GM12878 (cell line): ENCODE data around the gene TUBGCP2. TPM values are rescaled to one million over a fixed set of nuclear protein-coding genes. Genes with fewer than 3 reads are reported as not detected.

Experiments used
- ATAC-seq: fragments of 200-7000 bp; cut with Tn5 transposase; 3 replicates; pipeline ENCODE4 v1.9.1; 2020; ENCODE audit warnings: mild to moderate bottlenecking, moderate library complexity
- BruUV-seq: library from RNA; stranded (reverse); fragments of 400-500 nt; replicated peaks from 2 replicates; lab custom pipeline; 2021; lab: Mats Ljungman, UMichigan
- CTCF ChIA-PET: fragments of 300-600 bp; sonication (Branson Sonifier 250); formaldehyde crosslinking; extraction: SDS; loops from one replicate; lab custom pipeline; 2021; ENCODE audit warnings: inconsistent platforms; lab: Yijun Ruan, JAX
- POLR2A ChIA-PET: fragments of 350-600 bp; formaldehyde crosslinking; extraction: SDS; loops from one replicate; lab custom pipeline; 2021; ENCODE audit warnings: inconsistent platforms; lab: Charles Lee
- RAD21 ChIA-PET: fragments of 300-600 bp; sonication (Branson Sonifier 250); formaldehyde crosslinking; loops from one replicate; lab custom pipeline; 2023; ENCODE audit warnings: antibody characterized with exemption; ENCODE audit not compliant: unreplicated experiment; lab: Charles Lee
- SMC1A ChIA-PET: fragments of 300-600 bp; sonication (Branson Sonifier 250); formaldehyde crosslinking; loops from one replicate; lab custom pipeline; 2023; ENCODE audit not compliant: unreplicated experiment, uncharacterized antibody; lab: Charles Lee
- DNase-seq: peaks from one replicate; pipeline ENCODE4 v3.0.0-alpha.2; 2011; ENCODE audit warnings: low read depth, low spot score
- FAIRE-seq: peaks from 3 replicates; lab custom pipeline; 2011; peaks lifted over from hg19 to GRCh38; lab: Jason Lieb, UNC
- H2AFZ ChIP-seq: 2 replicates; pipeline ENCODE4 v1.6.0; 2011; ENCODE audit warnings: low read depth, low read length, control low read depth; ENCODE audit not compliant: control insufficient read depth
- H3K27ac ChIP-seq: 2 replicates; pipeline ENCODE4 v1.5.1; 2011; ENCODE audit warnings: control low read depth; ENCODE audit not compliant: control insufficient read depth, insufficient read depth
- H3K27me3 ChIP-seq, 2 experiments: replicated peaks in 1 of 2; 2 replicates each; pipeline versions ENCODE4 v1.6.0 to v1.6.1; 2011; ENCODE audit warnings: low read length in 1 of 2; ENCODE audit not compliant: control insufficient read depth in 2 of 2, insufficient read depth in 2 of 2
- H3K36me3 ChIP-seq, 2 experiments: 2 replicates each; pipeline ENCODE4 v1.5.1; 2011; ENCODE audit warnings: low read length in 1 of 2; ENCODE audit not compliant: control insufficient read depth in 2 of 2, insufficient read depth in 2 of 2
- H3K4me1 ChIP-seq: 2 replicates; pipeline ENCODE4 v1.6.1; 2011; ENCODE audit warnings: mild to moderate bottlenecking, low read length, moderate library complexity, mixed read lengths; ENCODE audit not compliant: control insufficient read depth, insufficient read depth
- H3K4me2 ChIP-seq: 2 replicates; pipeline ENCODE4 v1.6.0; 2011; ENCODE audit warnings: control low read depth; ENCODE audit not compliant: control insufficient read depth, insufficient read depth
- H3K4me3 ChIP-seq: fragments of 200-600 bp; sonication (generic); 2 replicates; pipeline ENCODE4 v1.5.1; 2016
- H3K79me2 ChIP-seq: 2 replicates; pipeline ENCODE4 v1.6.0; 2011; ENCODE audit warnings: low read length; ENCODE audit not compliant: control insufficient read depth, insufficient read depth
- H3K9ac ChIP-seq: 2 replicates; pipeline ENCODE4 v1.8.0; 2011; ENCODE audit warnings: low read length, control low read depth, mixed read lengths; ENCODE audit not compliant: control insufficient read depth, insufficient read depth
- H3K9me3 ChIP-seq: replicated peaks from 3 replicates; pipeline ENCODE4 v1.5.1; 2011; ENCODE audit warnings: mild to moderate bottlenecking, low read length; ENCODE audit not compliant: control insufficient read depth, insufficient read depth
- H4K20me1 ChIP-seq: 2 replicates; pipeline ENCODE4 v1.6.0; 2011; ENCODE audit not compliant: control insufficient read depth, insufficient read depth
- BMI1 ChIP-seq: fragments of 450-650 bp; IDR thresholded peaks from 2 replicates; pipeline ENCODE4 v1.6.1; 2016; ENCODE audit warnings: mild to moderate bottlenecking, moderate library complexity, borderline replicate concordance
- CBX3 ChIP-seq: fragments of 200-600 bp; sonication (generic); IDR thresholded peaks from 2 replicates; pipeline ENCODE4 v1.6.1; 2016; ENCODE audit warnings: low read depth, borderline replicate concordance
- CHD2 ChIP-seq: IDR thresholded peaks from 2 replicates; pipeline ENCODE4 v1.6.1; 2011; ENCODE audit warnings: low read depth, low read length, improper control_type of control experiment, borderline replicate concordance
- HDAC2 ChIP-seq: fragments of 200-600 bp; sonication (generic); IDR thresholded peaks from 2 replicates; pipeline ENCODE4 v1.6.1; 2017
- IKZF2 ChIP-seq, 2 experiments: fragments of 450-650 bp; IDR thresholded peaks; 2 replicates each; pipeline ENCODE4 v1.6.1; 2017; ENCODE audit warnings: mild to moderate bottlenecking in 2 of 2, moderate library complexity in 2 of 2
- KAT2A ChIP-seq: conservative IDR thresholded peaks from 2 replicates; pipeline ENCODE4 v1.6.1; 2011; ENCODE audit warnings: low read depth, low read length; ENCODE audit not compliant: control insufficient read depth
- NFYA ChIP-seq: IDR thresholded peaks from 2 replicates; pipeline ENCODE4 v1.6.1; 2011; ENCODE audit warnings: low read depth, mild to moderate bottlenecking, low read length, improper control_type of control experiment, borderline replicate concordance
- NFYB ChIP-seq: IDR thresholded peaks from 2 replicates; pipeline ENCODE4 v1.6.1; 2011; ENCODE audit warnings: low read depth, mild to moderate bottlenecking, low read length, improper control_type of control experiment, moderate library complexity; ENCODE audit not compliant: insufficient read depth
- NR2C2 ChIP-seq: IDR thresholded peaks from 2 replicates; pipeline ENCODE4 v1.6.1; 2011; ENCODE audit warnings: borderline replicate concordance, low read depth; ENCODE audit not compliant: control insufficient read depth, insufficient read length
- POLR2AphosphoS5 ChIP-seq: IDR thresholded peaks from 2 replicates; pipeline ENCODE4 v1.6.1; 2011; ENCODE audit warnings: mild to moderate bottlenecking, low read length, inconsistent platforms
- RELA ChIP-seq: fragments of 450-650 bp; IDR thresholded peaks from 2 replicates; pipeline ENCODE4 v1.8.0; 2014; ENCODE audit warnings: borderline replicate concordance; ENCODE audit not compliant: partially characterized antibody
- YBX1 ChIP-seq: fragments of 450-650 bp; IDR thresholded peaks from 2 replicates; pipeline ENCODE4 v1.6.1; 2016; ENCODE audit warnings: antibody characterized with exemption
- ZBTB40 ChIP-seq: fragments of 450-650 bp; IDR thresholded peaks from 2 replicates; pipeline ENCODE4 v1.6.1; 2016; ENCODE audit warnings: mild to moderate bottlenecking, moderate library complexity, borderline replicate concordance
- WGBS: methylation state at CpG from one replicate; pipeline ENCODE4 v1.1.6; 2016; ENCODE audit warnings: low lambda C conversion rate; ENCODE audit not compliant: insufficient replicate concordance, insufficient coverage; ENCODE audit errors: missing lambda C conversion rate; 5-methylcytosine and 5-hydroxymethylcytosine counted together
- in situ Hi-C: fragments of 300-500 bp; cut with MboI; formaldehyde crosslinking; loops from 9 replicates; pipeline ENCODE4 v1.14.3; 2018; ENCODE audit warnings: mixed read lengths
- intact Hi-C: fragments of 100-400 bp; cut with micrococcal nuclease; formaldehyde crosslinking; loops from one replicate; pipeline ENCODE4 v1.14.2; 2022; ENCODE audit not compliant: unreplicated experiment
- polyA plus RNA-seq, 11 experiments: library from polyadenylated mRNA; depleted of rRNA in 4 of 11; unstranded in 6 of 11; stranded (reverse) in 5 of 11; fragments of >200 nt; fragmentation: Nextera tagmentation in 4 of 11; fragmentation: Illumina TruSeq in 1 of 11; extraction: Ambion mirVana in 4 of 11; extraction: Trizol in 1 of 11; gene quantifications; 1 replicate in 1 of 11; 2 replicates in 10 of 11; pipeline versions ENCODE4 v1.2.1 to v1.2.3, GENCODE V29; 2011 to 2016; ENCODE audit warnings: inconsistent platforms in 2 of 11, missing spikeins in 2 of 11, low read depth in 1 of 11
- total RNA-seq, 4 experiments: library from RNA; depleted of rRNA in 3 of 4; stranded (reverse); fragments of >200 nt in 3 of 4; fragmentation: Illumina TruSeq in 1 of 4; extraction: Trizol in 1 of 4; gene quantifications; 2 replicates each; pipeline versions ENCODE4 v1.2.1 to v1.2.3, GENCODE V29; 2013 to 2021
- TF ChIP-seq, protein P1 (sequence below): fragments of 450-650 bp; formaldehyde crosslinking; IDR thresholded peaks from 2 replicates; pipeline ENCODE4 v1.4.0; 2022; ENCODE audit warnings: mild to moderate bottlenecking, moderate library complexity

The TUBGCP2 gene
- total and polyA plus RNA-seq, 10 of the 15 experiments (the other 5 are each of a cell fraction or from before 2014, with no cell fraction given): 4.8 to 47.1 (median 34.7) TPM

DNA sequence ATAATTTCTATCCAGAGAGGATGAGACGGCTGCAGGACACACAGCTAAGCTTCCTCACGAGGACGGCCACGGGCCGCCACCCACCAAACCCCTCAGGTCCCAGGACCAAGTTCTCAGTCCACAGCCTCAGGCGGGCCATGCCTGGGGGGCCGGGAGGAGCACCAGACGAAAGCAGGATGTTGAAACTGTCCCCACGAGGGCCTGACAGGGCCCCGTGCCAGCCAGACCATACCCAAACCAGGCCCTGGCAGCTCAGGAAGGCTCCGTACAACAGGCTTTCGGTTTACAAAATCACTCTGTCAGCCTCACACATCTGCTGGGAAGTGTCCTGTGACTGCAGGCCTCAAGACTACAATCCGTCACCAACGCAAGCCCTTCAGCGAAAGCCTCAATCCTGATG is 14.5 kb downstream of the TUBGCP2 start (continued):
- TF ChIP-seq ZBTB40: no peak
- no peak for TF ChIP-seq NR2C2
- no peak for TF ChIP-seq BMI1
- no peak for TF ChIP-seq POLR2AphosphoS5
- TF ChIP-seq CHD2: no peak
- TF ChIP-seq IKZF2 (IDR thresholded peaks at IDR 0.05): no peak

DNA sequence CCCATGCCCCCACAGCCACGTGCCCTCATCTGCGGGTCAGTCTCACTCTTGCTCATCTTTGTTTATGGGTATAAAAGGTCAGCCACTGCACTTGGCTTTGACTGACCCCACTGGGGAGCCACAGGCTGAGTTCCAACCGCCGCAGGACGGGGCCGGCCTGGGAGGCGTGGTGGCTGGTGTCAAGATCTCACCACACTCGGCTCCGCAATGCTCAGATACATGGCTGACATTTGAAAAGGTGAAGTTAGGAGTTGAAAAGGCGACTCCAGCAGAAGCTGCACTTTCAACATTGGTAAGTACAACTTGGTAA is 14.9 kb downstream of the TUBGCP2 start:
- in situ Hi-C loops: no loop called here
- POLR2A ChIA-PET: no interaction called here
- H3K27me3 ChIP-seq: no peaks in the 10 kb centered on the region
- BruUV-seq: no TSS peak
- no peaks in the 10 kb centered on the region for H3K4me1 ChIP-seq
- intact Hi-C loops: no loop called here
- RAD21 ChIA-PET: no interaction called here
- H3K79me2 ChIP-seq: no peaks in the 10 kb centered on the region
- peaks cover 19 to 31% of the 10 kb centered on the region in 2 experiments for H3K36me3 ChIP-seq
- H4K20me1 ChIP-seq: no peaks in the 10 kb centered on the region
- H3K9me3 ChIP-seq: no peaks in the 10 kb centered on the region
- DNase-seq (no peak), FAIRE-seq (no peak), ATAC-seq (no peak)
- WGBS: 94% methylated on average over 10 of the region's 10 CpGs
- H3K27ac ChIP-seq: no peak overlapping the region
- H3K4me3 ChIP-seq: no peak overlapping the region
- H2AFZ ChIP-seq: no peak overlapping the region
- SMC1A ChIA-PET: no interaction called here
- no peak overlapping the region for H3K4me2 ChIP-seq
- CTCF ChIA-PET: interaction anchor here (1.3 kb wide), 1 partner anchor 13 kb away, joined by 3 read pairs; no protein-coding TSS in a partner anchor
- H3K9ac ChIP-seq: no peak overlapping the region
- TF ChIP-seq HDAC2: no peak
- TF ChIP-seq, protein P1, sequence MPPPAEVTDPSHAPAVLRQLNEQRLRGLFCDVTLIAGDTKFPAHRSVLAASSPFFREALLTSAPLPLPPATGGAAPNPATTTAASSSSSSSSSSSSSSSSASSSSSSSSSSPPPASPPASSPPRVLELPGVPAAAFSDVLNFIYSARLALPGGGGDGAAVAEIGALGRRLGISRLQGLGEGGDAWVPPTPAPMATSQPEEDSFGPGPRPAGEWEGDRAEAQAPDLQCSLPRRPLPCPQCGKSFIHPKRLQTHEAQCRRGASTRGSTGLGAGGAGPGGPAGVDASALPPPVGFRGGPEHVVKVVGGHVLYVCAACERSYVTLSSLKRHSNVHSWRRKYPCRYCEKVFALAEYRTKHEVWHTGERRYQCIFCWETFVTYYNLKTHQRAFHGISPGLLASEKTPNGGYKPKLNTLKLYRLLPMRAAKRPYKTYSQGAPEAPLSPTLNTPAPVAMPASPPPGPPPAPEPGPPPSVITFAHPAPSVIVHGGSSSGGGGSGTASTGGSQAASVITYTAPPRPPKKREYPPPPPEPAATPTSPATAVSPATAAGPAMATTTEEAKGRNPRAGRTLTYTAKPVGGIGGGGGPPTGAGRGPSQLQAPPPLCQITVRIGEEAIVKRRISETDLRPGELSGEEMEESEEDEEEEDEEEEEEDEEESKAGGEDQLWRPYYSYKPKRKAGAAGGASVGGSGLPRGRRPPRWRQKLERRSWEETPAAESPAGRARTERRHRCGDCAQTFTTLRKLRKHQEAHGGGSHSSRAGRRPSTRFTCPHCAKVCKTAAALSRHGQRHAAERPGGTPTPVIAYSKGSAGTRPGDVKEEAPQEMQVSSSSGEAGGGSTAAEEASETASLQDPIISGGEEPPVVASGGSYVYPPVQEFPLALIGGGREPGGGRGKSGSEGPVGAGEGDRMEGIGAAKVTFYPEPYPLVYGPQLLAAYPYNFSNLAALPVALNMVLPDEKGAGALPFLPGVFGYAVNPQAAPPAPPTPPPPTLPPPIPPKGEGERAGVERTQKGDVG (CRISPR knock-in tag): no peak
- TF ChIP-seq NFYB: no peak
- TF ChIP-seq KAT2A: no peak
- no peak for TF ChIP-seq RELA
- no peak for TF ChIP-seq NFYA
- TF ChIP-seq CBX3: no peak
- TF ChIP-seq YBX1: no peak
